Fibroblast of skin of back (primary cell): ENCODE measurements around the gene TAGLN3.
A peak's percentile ranks its signal among the peaks of the same experiment; 100 is the strongest.

Source experiments
- DNase-seq: peaks from one replicate; pipeline ENCODE4 v3.0.0-alpha.2; 2013

TAGLN3 gene

DNA sequence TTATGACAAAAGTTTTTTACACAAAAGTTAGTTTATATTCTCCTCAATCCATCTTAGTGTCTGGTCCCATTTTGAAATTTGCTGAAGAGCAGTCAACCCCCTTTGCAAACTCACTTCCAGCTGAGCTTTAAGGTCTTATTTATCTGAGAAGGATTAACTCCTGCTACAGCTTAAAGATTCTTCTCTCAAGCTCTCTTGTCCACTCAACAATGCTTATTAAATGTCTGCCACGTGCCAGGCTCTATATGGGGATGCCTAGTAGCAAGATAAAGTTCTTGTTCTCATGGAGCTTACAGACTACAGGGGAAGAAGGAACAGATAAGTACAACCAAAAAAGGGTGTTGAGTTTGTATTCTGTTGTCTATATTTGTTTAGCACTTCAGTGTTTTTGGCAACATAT is 54.5 kb downstream of the TAGLN3 start:
- no peak for DNase-seq

DNA sequence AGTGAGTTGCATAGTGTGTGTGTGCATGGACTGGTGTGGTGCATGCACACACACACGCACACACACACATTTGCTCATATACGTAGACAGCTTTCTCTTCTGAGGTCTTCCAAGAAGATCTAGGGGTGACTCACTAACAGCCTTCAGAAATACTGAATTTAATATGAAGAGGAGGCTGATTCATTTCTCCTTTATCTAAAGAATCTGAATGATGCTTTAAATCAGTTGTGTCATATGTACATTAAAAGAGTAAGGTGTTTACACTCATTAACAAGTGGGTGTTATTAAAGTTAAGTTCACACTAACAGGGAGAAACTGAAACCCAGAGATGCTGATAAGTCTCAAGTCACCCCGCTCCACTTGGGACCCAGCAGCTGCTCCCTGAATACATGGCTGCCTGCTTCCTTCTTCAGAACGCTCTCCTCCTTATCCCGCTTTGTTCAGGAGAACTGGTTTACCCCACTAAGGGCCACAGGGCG is 57.8 kb downstream of the TAGLN3 start:
- peak; percentile 78 for DNase-seq

DNA sequence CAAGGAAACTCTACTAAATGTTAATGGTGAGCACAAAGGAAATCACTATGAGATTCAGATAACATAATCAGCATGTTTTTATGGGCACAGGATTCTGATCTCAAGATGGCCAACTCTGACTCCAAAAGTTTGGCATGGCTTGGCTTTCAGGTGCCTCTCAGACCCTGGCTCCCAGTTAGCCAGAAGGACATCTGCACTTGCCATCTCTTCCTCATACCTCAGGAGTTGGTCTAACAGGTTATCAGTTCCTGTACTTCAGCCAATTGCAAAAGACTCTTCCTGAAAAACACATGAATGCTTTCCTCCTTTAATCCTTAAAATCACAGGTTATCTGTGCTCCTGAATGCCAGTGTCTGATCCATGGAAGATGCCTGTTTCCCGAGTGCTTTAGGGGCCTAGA is 60.8 kb downstream of the TAGLN3 start:
- no peak for DNase-seq

DNA sequence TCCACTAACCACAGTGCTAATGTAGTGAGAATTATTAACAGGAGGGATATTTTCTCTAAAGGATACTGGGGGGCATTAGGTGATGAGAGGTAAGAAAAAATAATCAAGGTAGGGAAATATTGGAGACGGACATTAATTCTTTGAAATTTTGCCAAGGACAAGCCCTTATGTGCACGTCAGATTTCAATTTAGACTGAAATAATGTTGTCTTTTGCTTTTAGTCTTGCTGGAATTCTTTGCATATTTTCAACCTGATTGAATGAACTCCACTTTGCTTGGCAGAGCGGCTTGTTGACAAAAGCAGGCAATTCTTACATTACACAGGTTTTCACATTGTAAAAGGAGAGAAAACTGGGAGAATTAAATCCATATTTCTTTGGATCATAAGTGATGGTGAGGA is 62.4 kb downstream of the TAGLN3 start:
- peak; percentile 77 for DNase-seq
